ENCODE results near the gene OTOF.

OTOF gene

DNA sequence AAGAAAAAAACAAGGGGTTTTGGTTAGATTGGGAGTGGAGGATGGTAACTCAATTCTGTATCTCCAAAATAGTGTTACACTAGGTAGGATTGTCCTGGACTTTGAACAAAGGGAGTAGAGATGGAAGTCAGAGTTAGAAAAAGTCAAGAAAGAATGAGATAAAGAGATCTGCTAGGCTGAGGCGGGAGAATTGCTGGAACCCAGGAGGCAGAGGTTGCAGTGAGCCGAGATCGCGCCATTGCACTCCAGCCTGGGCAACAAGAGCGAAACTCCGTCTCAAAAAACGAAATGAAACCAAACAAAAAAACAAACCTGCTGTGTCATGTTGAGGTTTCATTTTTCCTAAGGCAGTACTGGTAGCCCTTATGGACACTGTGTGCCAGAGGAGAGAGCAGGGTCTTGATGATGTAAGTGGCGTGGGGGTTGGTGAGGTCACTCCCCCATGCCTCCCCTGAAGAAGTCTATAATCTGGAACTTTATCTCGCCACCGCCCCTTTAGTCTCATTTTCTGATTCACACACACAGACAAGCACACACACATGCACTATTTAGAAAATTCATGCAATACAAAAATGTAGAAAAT, 65.7 kb downstream of the OTOF start:
- no peak for DNase-seq (ENCODE audit: low read depth, low spot score)

- no peak for DNase-seq (ENCODE audit: low read depth, low spot score)
These were observed 66.5 kb downstream of the OTOF start for GRCh38 chr2:26411419-26411818.

DNA sequence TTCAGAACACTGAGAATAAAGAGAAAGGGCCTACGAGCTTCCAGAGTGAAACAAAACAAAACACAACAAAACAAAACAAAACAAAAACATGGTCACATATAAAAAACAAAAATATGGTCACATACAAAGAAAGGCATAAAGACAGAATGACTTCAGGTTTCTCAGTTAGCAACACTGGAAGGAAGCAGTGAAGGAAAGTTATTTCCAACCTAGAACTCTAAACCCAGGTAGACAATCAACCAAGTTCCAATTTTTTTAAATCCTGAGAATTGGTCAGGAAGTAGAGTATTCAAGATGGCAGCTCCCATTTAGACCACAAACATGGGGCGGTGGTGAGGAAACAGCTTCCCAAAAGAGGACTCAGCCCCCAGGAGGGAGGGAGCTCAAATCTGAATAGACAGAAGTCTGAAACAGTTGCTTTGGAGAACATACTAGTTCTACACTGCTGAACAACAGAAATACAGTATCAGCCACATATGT, 67.1 kb downstream of the OTOF start:
- DNase-seq (ENCODE audit: low read depth, low spot score) = no peak

- DNase-seq (ENCODE audit: low read depth, low spot score) = no peak
These were observed 68.1 kb downstream of the OTOF start for GRCh38 chr2:26409785-26410184.

DNA sequence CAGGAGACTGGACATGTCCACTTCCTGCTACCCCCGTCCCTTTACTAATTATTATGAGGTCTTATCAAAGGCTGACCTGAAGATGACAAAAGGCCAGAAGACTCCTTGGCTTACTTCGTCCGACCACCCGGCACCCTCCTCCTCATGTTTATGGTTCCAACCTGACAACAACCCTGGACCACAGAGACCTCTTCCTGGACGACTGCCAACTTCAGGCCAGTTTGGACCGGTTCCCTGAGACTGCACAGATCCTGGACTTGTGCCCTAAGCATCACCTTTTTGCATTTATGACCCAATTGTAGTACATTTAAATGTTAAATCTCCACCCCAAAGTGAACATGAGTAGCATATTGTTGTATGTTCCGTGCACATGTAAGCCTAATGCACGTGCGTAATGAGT, 70.4 kb downstream of the OTOF start:
- no peak for DNase-seq (ENCODE audit: low read depth, low spot score)

Measured in activated CD4-positive, CD25-positive, alpha-beta regulatory T cell treated with anti-CD3 and anti-CD28 coated beads, Interleukin-2, amount 50 U/mL, for 16 hours (primary cell).